Muscle layer of colon (tissue), 2 donors: ENCODE measurements around the gene ZNF527.

Experiments
- H3K27ac ChIP-seq: one replicate; pipeline ENCODE4 v1.7.0; 2013; ENCODE audit warnings: low read depth, mild to moderate bottlenecking, low read length, moderate library complexity
- H3K27me3 ChIP-seq, 2 donors: one replicate each; pipeline ENCODE4 v1.7.0; 2013; ENCODE audit warnings: low read length in 2 of 2, mild to moderate bottlenecking in 2 of 2; ENCODE audit not compliant: insufficient read depth in 2 of 2, control insufficient read depth in 1 of 2
- H3K36me3 ChIP-seq: one replicate; pipeline ENCODE4 v1.7.0; 2013; ENCODE audit warnings: mild to moderate bottlenecking, low read length; ENCODE audit not compliant: insufficient read depth
- H3K4me1 ChIP-seq: one replicate; pipeline ENCODE4 v1.7.0; 2013; ENCODE audit warnings: mild to moderate bottlenecking, low read length; ENCODE audit not compliant: insufficient read depth
- H3K4me3 ChIP-seq, 2 donors: one replicate each; pipeline ENCODE4 v1.7.0; 2013; ENCODE audit warnings: low read length in 2 of 2, low read depth in 1 of 2, mild to moderate bottlenecking in 1 of 2, moderate library complexity in 1 of 2
- H3K9ac ChIP-seq: one replicate; pipeline ENCODE4 v1.7.0; 2013; ENCODE audit warnings: low read length
- H3K9me3 ChIP-seq: one replicate; pipeline ENCODE4 v1.7.0; 2013; ENCODE audit warnings: mild to moderate bottlenecking, low read length
- donor health status: abdominal sarcoma.
- donor health status: Adenocarcinoma of cecum.

Gene ZNF527

GRCh38 chr19:37370880-37371661, at the start of gene ZNF527:
Gene ZNF527, plus strand, starts transcription at chr19:37371099. Its CDS starts 3,100 bp downstream, at chr19:37374199.
- Histone ChIP-seq H3K9ac (peak within 1 kb of the TSS; percentile 92), H3K27ac (peak within 1 kb of the TSS; percentile 86)

DNA sequence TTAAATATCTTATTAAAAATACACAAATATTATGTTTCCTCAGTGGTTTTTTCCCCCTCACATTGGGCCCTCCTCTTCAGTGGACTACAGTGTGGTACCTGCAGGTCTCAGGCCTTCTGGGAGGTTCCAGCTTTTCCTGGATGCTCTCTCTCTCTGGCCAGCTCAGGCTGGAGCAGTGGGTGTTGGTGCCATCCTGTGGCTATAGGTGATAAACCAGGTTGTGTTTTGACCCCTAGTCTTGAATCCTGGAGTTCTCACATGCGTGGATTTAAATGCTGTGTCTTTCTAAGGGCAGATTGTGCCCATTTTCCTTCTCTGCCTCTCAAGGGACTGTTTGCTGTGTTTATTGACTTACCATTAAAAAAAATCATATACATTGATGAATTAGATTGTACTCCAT, 41.2 kb upstream of the ZNF527 start:
- Histone ChIP-seq H3K9me3 (no peaks in the 10 kb centered on the region), H3K27ac (no peak overlapping the region), H3K36me3 (peaks cover 10% of the 10 kb centered on the region), H3K4me1 (peaks cover 3% of the 10 kb centered on the region), H3K4me3 (no peak overlapping the region), H3K27me3 (no peaks in the 10 kb centered on the region), H3K9ac (no peak overlapping the region)

More at GRCh38 chr19:37370880-37371661, at the start of gene ZNF527:
- H3K4me3 ChIP-seq = peak within 1 kb of the TSS; percentile 52 to 90
- H3K36me3 ChIP-seq = peaks cover 19% of the 10 kb centered on the region
- no peaks in the 10 kb centered on the region for H3K9me3 ChIP-seq
- H3K4me1 ChIP-seq = no peaks in the 10 kb centered on the region
- H3K27me3 ChIP-seq = no peaks in the 10 kb centered on the region

GRCh38 chr19:37332839-37333238, 38.1 kb upstream of the ZNF527 start:
- Histone ChIP-seq H3K9me3 (no peaks in the 10 kb centered on the region), H3K27me3 (no peaks in the 10 kb centered on the region), H3K4me3 (no peak overlapping the region), H3K9ac (no peak overlapping the region), H3K27ac (no peak overlapping the region), H3K4me1 (peaks cover 16% of the 10 kb centered on the region), H3K36me3 (peaks cover 10% of the 10 kb centered on the region)

GRCh38 chr19:37333457-37333856, 37.4 kb upstream of the ZNF527 start:
- H3K27ac ChIP-seq = no peak overlapping the region
- H3K4me1 ChIP-seq = peaks cover 16% of the 10 kb centered on the region

DNA sequence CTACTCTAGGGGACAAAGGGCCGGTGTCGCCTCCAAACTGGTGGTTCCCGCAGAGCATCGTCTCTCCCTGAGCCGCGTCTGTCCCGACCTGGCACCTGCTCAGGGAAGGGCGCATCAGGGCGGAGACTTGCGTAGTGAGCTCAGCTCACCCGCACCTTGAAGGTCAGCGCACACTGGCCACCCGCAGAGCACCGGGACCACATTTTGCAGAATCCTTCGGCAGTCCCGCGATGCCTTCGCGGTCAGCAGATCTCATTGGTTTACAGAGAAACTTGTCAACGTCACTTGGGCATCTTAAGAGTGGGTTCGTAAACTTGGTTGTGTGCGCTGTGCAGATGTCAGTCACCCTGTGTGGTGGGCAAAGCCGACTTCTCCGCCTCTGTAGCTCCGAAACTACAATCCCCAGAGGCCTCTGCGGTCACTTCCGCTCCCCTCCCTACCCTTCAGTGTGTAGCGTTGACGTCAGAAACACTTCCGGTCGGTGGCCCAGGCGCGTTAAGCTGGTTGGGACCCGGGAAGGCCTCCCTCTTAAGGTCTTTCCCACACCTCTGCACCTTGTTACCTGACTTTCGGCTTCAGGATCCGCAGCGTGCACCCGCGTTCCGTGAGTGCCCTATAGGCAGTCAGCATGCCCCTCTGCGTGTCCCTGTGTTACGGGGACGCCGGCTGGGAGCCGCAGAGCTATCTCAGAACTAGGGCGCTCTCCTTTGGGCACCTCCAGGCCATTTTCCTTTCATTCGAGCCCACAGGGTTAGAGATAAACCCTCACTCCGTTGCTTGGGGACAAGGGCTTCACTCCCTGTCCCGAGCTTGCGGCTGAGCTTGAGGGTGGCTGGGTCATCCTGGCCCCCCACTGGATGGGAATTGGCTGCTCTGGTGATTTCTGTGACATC, 36.5 kb upstream of the ZNF527 start:
- Histone ChIP-seq H3K9me3 (no peaks in the 10 kb centered on the region), H3K27ac (peak overlapping the region; percentile 73), H3K9ac (peak overlapping the region; percentile 94), H3K4me1 (peaks cover 16% of the 10 kb centered on the region), H3K4me3 (peak overlapping the region; percentile 86 to 96), H3K36me3 (no peaks in the 10 kb centered on the region), H3K27me3 (no peaks in the 10 kb centered on the region)

More at GRCh38 chr19:37333457-37333856, 37.4 kb upstream of the ZNF527 start:
- no peaks in the 10 kb centered on the region for H3K9me3 ChIP-seq
- H3K27me3 ChIP-seq = no peaks in the 10 kb centered on the region
- H3K36me3 ChIP-seq = peaks cover 7% of the 10 kb centered on the region
- no peak overlapping the region for H3K4me3 ChIP-seq
- H3K9ac ChIP-seq = no peak overlapping the region

DNA sequence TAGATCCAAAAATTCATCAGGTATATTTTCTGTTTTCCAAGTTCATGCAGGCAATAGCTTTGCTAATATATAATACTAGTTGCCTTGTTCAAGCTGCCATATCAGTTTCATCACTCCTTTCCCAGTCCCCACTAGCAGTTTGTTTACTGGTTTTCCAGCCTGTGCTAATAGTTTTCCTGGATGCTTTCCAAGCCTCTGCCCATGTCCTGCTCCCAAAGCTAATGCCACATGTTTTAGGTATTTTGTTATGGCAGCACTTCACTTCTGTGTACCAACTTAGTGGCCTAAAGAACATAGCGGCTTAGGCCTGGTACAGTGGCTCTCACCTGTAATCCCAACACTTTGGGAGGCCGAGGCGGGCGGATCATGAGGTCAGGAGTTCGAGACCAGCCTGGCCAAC, 28.1 kb upstream of the ZNF527 start:
- Histone ChIP-seq H3K4me3 (no peak overlapping the region), H3K36me3 (peaks cover 13% of the 10 kb centered on the region), H3K9ac (no peak overlapping the region), H3K27me3 (no peaks in the 10 kb centered on the region), H3K9me3 (no peaks in the 10 kb centered on the region), H3K27ac (no peak overlapping the region), H3K4me1 (no peaks in the 10 kb centered on the region)

DNA sequence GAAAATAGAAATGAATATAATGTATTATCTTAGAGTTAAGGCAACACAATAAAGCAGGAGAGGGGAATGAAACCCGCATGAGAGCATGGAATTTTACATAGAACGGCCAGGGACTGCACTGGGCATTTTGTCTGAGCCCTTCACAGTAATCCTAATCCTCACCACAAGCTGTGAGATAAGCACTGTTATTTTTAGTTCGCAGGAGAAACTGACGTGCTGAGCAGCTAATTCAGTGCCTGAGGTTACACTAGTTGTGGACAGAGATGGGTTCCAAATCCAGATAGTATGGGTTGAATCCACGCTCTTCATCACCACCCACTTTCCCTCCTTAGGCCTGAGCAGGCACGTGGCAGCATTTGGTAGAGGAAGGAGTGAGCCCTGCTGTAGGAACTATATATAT, 24.8 kb upstream of the ZNF527 start:
- no peaks in the 10 kb centered on the region for H3K4me1 ChIP-seq
- no peak overlapping the region for H3K27ac ChIP-seq
- H3K36me3 ChIP-seq = peaks cover 30% of the 10 kb centered on the region
- H3K27me3 ChIP-seq = no peaks in the 10 kb centered on the region
- no peak overlapping the region for H3K4me3 ChIP-seq
- H3K9ac ChIP-seq = no peak overlapping the region
- no peaks in the 10 kb centered on the region for H3K9me3 ChIP-seq

DNA sequence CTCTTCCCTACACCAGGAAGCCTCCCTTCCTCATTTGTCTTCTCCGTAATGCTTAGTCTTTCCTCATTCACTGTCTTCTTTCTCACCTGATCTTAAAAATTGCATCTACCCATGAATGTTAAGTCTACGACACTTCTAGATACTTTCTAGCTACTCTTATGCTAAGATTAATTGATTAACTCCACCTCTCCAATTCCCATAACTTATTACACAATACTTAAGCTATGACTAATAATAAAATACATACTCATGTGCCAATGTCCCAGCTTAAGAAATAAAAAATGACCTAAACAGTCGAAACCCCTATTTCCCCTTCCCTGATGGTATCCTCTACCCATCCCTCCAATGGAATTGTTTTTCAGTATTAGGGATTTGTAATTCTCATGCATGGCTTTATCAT, 22.8 kb upstream of the ZNF527 start:
- Histone ChIP-seq H3K4me1 (no peaks in the 10 kb centered on the region), H3K27ac (no peak overlapping the region), H3K27me3 (no peaks in the 10 kb centered on the region), H3K9me3 (no peaks in the 10 kb centered on the region), H3K36me3 (peaks cover 30% of the 10 kb centered on the region), H3K4me3 (no peak overlapping the region), H3K9ac (no peak overlapping the region)

DNA sequence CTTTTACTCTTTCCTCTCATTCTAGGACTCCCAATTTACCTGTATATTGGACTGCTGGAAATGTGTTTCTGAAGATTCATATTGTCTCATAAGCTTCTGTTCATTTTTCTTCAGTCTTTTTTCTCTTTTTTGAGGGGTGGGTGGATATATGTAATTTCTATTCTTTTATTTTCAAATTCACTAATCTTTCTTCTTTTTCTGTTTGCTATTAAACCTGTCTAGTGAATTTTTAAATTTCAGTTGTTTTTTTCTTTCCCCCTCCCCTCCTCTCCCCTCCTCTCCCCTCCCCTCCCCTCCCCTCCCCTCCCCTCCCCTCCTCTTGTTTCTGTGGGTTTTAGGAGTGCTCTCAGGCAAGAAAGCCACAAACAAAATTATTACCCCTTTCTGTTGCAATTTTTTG, 16.9 kb upstream of the ZNF527 start:
- Histone ChIP-seq H3K36me3 (peaks cover 17% of the 10 kb centered on the region), H3K4me1 (no peaks in the 10 kb centered on the region), H3K27me3 (no peaks in the 10 kb centered on the region), H3K4me3 (no peak overlapping the region), H3K27ac (no peak overlapping the region), H3K9ac (no peak overlapping the region), H3K9me3 (no peaks in the 10 kb centered on the region)

- no peaks in the 10 kb centered on the region for H3K9me3 ChIP-seq
- no peak overlapping the region for H3K27ac ChIP-seq
- peaks cover 16% of the 10 kb centered on the region for H3K36me3 ChIP-seq
- no peak overlapping the region for H3K4me3 ChIP-seq
- no peak overlapping the region for H3K9ac ChIP-seq
- H3K4me1 ChIP-seq = no peaks in the 10 kb centered on the region
- H3K27me3 ChIP-seq = no peaks in the 10 kb centered on the region
Observed at GRCh38 chr19:37355901-37356300, 15.0 kb upstream of the ZNF527 start.

- Histone ChIP-seq H3K27me3 (no peaks in the 10 kb centered on the region), H3K9me3 (peaks cover 8% of the 10 kb centered on the region), H3K27ac (no peak overlapping the region), H3K4me3 (no peak overlapping the region), H3K9ac (no peak overlapping the region), H3K4me1 (no peaks in the 10 kb centered on the region), H3K36me3 (peaks cover 32% of the 10 kb centered on the region)
Observed at GRCh38 chr19:37361994-37362393, 8.9 kb upstream of the ZNF527 start.
